ENCODE results near the gene PRM2. TPM values are rescaled to one million over a fixed set of nuclear protein-coding genes. Genes with fewer than 3 reads are reported as not detected.
A peak's percentile ranks its signal among the peaks of the same experiment; 100 is the strongest.

The PRM2 gene
- total RNA-seq, 2 experiments from 2014 or later, result not detected

GRCh38 chr16:11236461-11237254, 39.6 kb downstream of the PRM2 start:
- H3K27me3 Mint-ChIP-seq, result no peaks in the 10 kb centered on the region
- intact Hi-C loops (cut with micrococcal nuclease), result no loop called here
- H3K4me1 Mint-ChIP-seq (ENCODE audit: low read depth), result peaks cover 50% of the 10 kb centered on the region
- POLR2A ChIA-PET, result interaction anchor here (1.2 to 1.3 kb wide), 2 partner anchors 12 to 271 kb away, joined by 3 to 7 read pairs; no protein-coding TSS in a partner anchor
- H3K36me3 Mint-ChIP-seq, result no peaks in the 10 kb centered on the region
- CTCF ChIA-PET, result interaction anchor here (3.0 kb wide), 1 partner anchor 11 kb away, joined by 10 read pairs; no protein-coding TSS in a partner anchor
- H3K4me3 Mint-ChIP-seq, result no peak overlapping the region
- H3K9me3 Mint-ChIP-seq, result no peaks in the 10 kb centered on the region
- H3K27ac Mint-ChIP-seq, result peak overlapping the region; percentile 29
- DNase-seq, result no peak

- CTCF ChIA-PET, result interaction anchor here (1.0 to 3.0 kb wide), 2 partner anchors 10 to 21 kb away, joined by 3 to 10 read pairs; partner anchors contain the start of gene SOCS1
These were observed 40.6 kb downstream of the PRM2 start for GRCh38 chr16:11235703-11235991.

GRCh38 chr16:11234884-11235702, 41.2 kb downstream of the PRM2 start:
- CTCF ChIA-PET, result interaction anchor here (1.0 to 3.0 kb wide), 4 partner anchors 10 to 21 kb away, joined by 3 to 10 read pairs (median 5); partner anchors contain the start of gene SOCS1
- POLR2A ChIA-PET, result interaction anchor here (0.7 to 5.2 kb wide), 7 partner anchors 10 to 270 kb away, joined by 3 to 50 read pairs (median 15); partner anchors contain the start of gene SOCS1
- H3K4me3 Mint-ChIP-seq, result peak overlapping the region; percentile 29

More at GRCh38 chr16:11235703-11235991, 40.6 kb downstream of the PRM2 start:
- Mint-ChIP-seq H3K9me3 (no peaks in the 10 kb centered on the region), H3K27me3 (no peaks in the 10 kb centered on the region), H3K4me1 (ENCODE audit: low read depth) (peaks cover 58% of the 10 kb centered on the region), H3K4me3 (peak overlapping the region; percentile 29), H3K27ac (peak overlapping the region; percentile 84), H3K36me3 (no peaks in the 10 kb centered on the region)
- intact Hi-C loops (cut with micrococcal nuclease), result loop anchor here (2.0 kb wide), 1 partner anchor 75 kb away; no protein-coding TSS in a partner anchor
- POLR2A ChIA-PET, result interaction anchor here (1.2 to 3.7 kb wide), 3 partner anchors 11 to 270 kb away, joined by 3 to 17 read pairs (median 7); no protein-coding TSS in a partner anchor
- DNase-seq, result no peak

GRCh38 chr16:11233727-11234376, 42.4 kb downstream of the PRM2 start:
- no peaks in the 10 kb centered on the region for H3K36me3 Mint-ChIP-seq
- H3K4me1 Mint-ChIP-seq (ENCODE audit: low read depth), result peaks cover 71% of the 10 kb centered on the region
- POLR2A ChIA-PET, result interaction anchor here (0.7 to 5.2 kb wide), 14 partner anchors 9 to 269 kb away, joined by 4 to 50 read pairs (median 10); partner anchors contain the start of gene SOCS1
- CTCF ChIA-PET, result interaction anchor here (0.7 to 2.1 kb wide), 14 partner anchors 9 to 269 kb away, joined by 3 to 16 read pairs (median 4); partner anchors contain the start of gene SOCS1
- intact Hi-C loops (cut with micrococcal nuclease), result loop anchor here (1.0 to 2.0 kb wide), 10 partner anchors 9 to 269 kb away; no protein-coding TSS in a partner anchor
- H3K27me3 Mint-ChIP-seq, result no peaks in the 10 kb centered on the region
- no peaks in the 10 kb centered on the region for H3K9me3 Mint-ChIP-seq
- peak; percentile 92 for DNase-seq
- H3K27ac Mint-ChIP-seq, result peak overlapping the region; percentile 99
- peak overlapping the region; percentile 62 for H3K4me3 Mint-ChIP-seq

More at GRCh38 chr16:11234884-11235702, 41.2 kb downstream of the PRM2 start:
- Mint-ChIP-seq H3K27ac (peak overlapping the region; percentile 84), H3K4me1 (ENCODE audit: low read depth) (peaks cover 59% of the 10 kb centered on the region), H3K9me3 (no peaks in the 10 kb centered on the region), H3K36me3 (no peaks in the 10 kb centered on the region), H3K27me3 (no peaks in the 10 kb centered on the region)
- intact Hi-C loops (cut with micrococcal nuclease), result loop anchor here (1.0 to 2.0 kb wide), 7 partner anchors 11 to 270 kb away; no protein-coding TSS in a partner anchor
- no peak for DNase-seq

GRCh38 chr16:11232852-11233726, 43.2 kb downstream of the PRM2 start:
- no peaks in the 10 kb centered on the region for H3K27me3 Mint-ChIP-seq
- POLR2A ChIA-PET, result interaction anchor here (0.7 to 5.2 kb wide), 15 partner anchors 8 to 268 kb away, joined by 3 to 50 read pairs (median 9); partner anchors contain the start of gene SOCS1
- CTCF ChIA-PET, result interaction anchor here (0.7 to 2.1 kb wide), 15 partner anchors 8 to 269 kb away, joined by 3 to 16 read pairs (median 4); partner anchors contain the start of gene SOCS1
- intact Hi-C loops (cut with micrococcal nuclease), result loop anchor here (1.0 kb wide), 3 partner anchors 8 to 245 kb away; no protein-coding TSS in a partner anchor
- H3K9me3 Mint-ChIP-seq, result no peaks in the 10 kb centered on the region
- H3K36me3 Mint-ChIP-seq, result no peaks in the 10 kb centered on the region
- H3K27ac Mint-ChIP-seq, result peak overlapping the region; percentile 99
- peaks cover 74% of the 10 kb centered on the region for H3K4me1 Mint-ChIP-seq (ENCODE audit: low read depth)
- peak overlapping the region; percentile 62 for H3K4me3 Mint-ChIP-seq
- peak; percentile 97 for DNase-seq

GRCh38 chr16:11232302-11232851, 43.9 kb downstream of the PRM2 start:
- DNase-seq, result no peak
- Mint-ChIP-seq H3K27me3 (no peaks in the 10 kb centered on the region), H3K4me1 (ENCODE audit: low read depth) (peaks cover 79% of the 10 kb centered on the region), H3K9me3 (no peaks in the 10 kb centered on the region), H3K4me3 (peak overlapping the region; percentile 39), H3K36me3 (no peaks in the 10 kb centered on the region), H3K27ac (peak overlapping the region; percentile 99)
- ChIA-PET POLR2A (interaction anchor here (0.7 to 5.2 kb wide), 9 partner anchors 8 to 268 kb away, joined by 3 to 50 read pairs (median 15); partner anchors contain the start of gene SOCS1), CTCF (interaction anchor here (1.3 to 2.1 kb wide), 5 partner anchors 14 to 268 kb away, joined by 3 to 16 read pairs (median 7); no protein-coding TSS in a partner anchor)
- intact Hi-C loops (cut with micrococcal nuclease), result no loop called here

- intact Hi-C loops (cut with micrococcal nuclease), result no loop called here
- ChIA-PET CTCF (interaction anchor here (1.0 to 1.1 kb wide), 2 partner anchors 13 to 15 kb away, joined by 3 to 4 read pairs; no protein-coding TSS in a partner anchor), POLR2A (interaction anchor here (0.7 to 5.2 kb wide), 6 partner anchors 17 to 266 kb away, joined by 3 to 47 read pairs (median 4); partner anchors contain the start of gene SOCS1)
- peak overlapping the region; percentile 99 for H3K27ac Mint-ChIP-seq
- no peaks in the 10 kb centered on the region for H3K27me3 Mint-ChIP-seq
- peaks cover 71% of the 10 kb centered on the region for H3K4me1 Mint-ChIP-seq (ENCODE audit: low read depth)
- no peaks in the 10 kb centered on the region for H3K9me3 Mint-ChIP-seq
- no peak for DNase-seq
- no peaks in the 10 kb centered on the region for H3K36me3 Mint-ChIP-seq
- no peak overlapping the region for H3K4me3 Mint-ChIP-seq
These were observed 44.8 kb downstream of the PRM2 start for GRCh38 chr16:11231367-11231970.

- Mint-ChIP-seq H3K27me3 (no peaks in the 10 kb centered on the region), H3K4me1 (ENCODE audit: low read depth) (peaks cover 77% of the 10 kb centered on the region), H3K4me3 (no peak overlapping the region), H3K27ac (peak overlapping the region; percentile 29), H3K36me3 (no peaks in the 10 kb centered on the region), H3K9me3 (no peaks in the 10 kb centered on the region)
- POLR2A ChIA-PET, result interaction anchor here (1.5 to 5.2 kb wide), 2 partner anchors 22 to 25 kb away, joined by 4 to 47 read pairs; partner anchors contain the start of gene SOCS1
- CTCF ChIA-PET, result interaction anchor here (0.8 kb wide), 1 partner anchor 26 kb away, joined by 3 read pairs; the partner anchor contains the start of gene SOCS1
- no peak for DNase-seq
- intact Hi-C loops (cut with micrococcal nuclease), result no loop called here
These were observed 46.4 kb downstream of the PRM2 start for GRCh38 chr16:11229906-11230305.

GRCh38 chr16:11229432-11229831, 46.8 kb downstream of the PRM2 start:
- Mint-ChIP-seq H3K27ac (peak overlapping the region; percentile 33), H3K4me3 (no peak overlapping the region), H3K9me3 (no peaks in the 10 kb centered on the region), H3K4me1 (ENCODE audit: low read depth) (peaks cover 78% of the 10 kb centered on the region), H3K27me3 (no peaks in the 10 kb centered on the region), H3K36me3 (no peaks in the 10 kb centered on the region)
- DNase-seq, result no peak
- ChIA-PET POLR2A (interaction anchor here (5.2 kb wide), 1 partner anchor 26 kb away, joined by 47 read pairs; the partner anchor contains the start of gene SOCS1), CTCF (no interaction called here)
- intact Hi-C loops (cut with micrococcal nuclease), result no loop called here
